Mesenchymal stem cell (in vitro differentiated cells and primary cell): ENCODE data around the gene FUT6.

Experiments used
- DNase-seq: peaks from one replicate; pipeline ENCODE4 v3.0.0-alpha.2; 2013
- H2AFZ ChIP-seq: one replicate; pipeline ENCODE4 v1.6.1; 2013; ENCODE audit warnings: low read depth, mild to moderate bottlenecking, control low read depth, inconsistent platforms, low read length, moderate library complexity
- H2AK5ac ChIP-seq: 2 replicates; pipeline ENCODE4 v1.6.1; 2013; ENCODE audit warnings: low read length, moderate library complexity, mild to moderate bottlenecking, inconsistent platforms; ENCODE audit not compliant: severe bottlenecking
- H2BK120ac ChIP-seq: one replicate; pipeline ENCODE4 v1.6.1; 2013; ENCODE audit warnings: low read depth, mild to moderate bottlenecking, inconsistent platforms, low read length, moderate library complexity
- H2BK12ac ChIP-seq, 2 experiments: one replicate each; pipeline ENCODE4 v1.6.1; 2013; ENCODE audit warnings: inconsistent platforms in 2 of 2, low read length in 2 of 2, mild to moderate bottlenecking in 2 of 2, moderate library complexity in 2 of 2, control low read depth in 1 of 2
- H2BK15ac ChIP-seq: one replicate; pipeline ENCODE4 v1.6.1; 2013; ENCODE audit warnings: mild to moderate bottlenecking, low read depth, inconsistent platforms; ENCODE audit not compliant: poor library complexity, severe bottlenecking
- H2BK5ac ChIP-seq: 2 replicates; pipeline ENCODE4 v1.6.1; 2013; ENCODE audit warnings: low read depth, mild to moderate bottlenecking, low read length, control low read depth, inconsistent platforms; ENCODE audit not compliant: poor library complexity, severe bottlenecking
- H3K14ac ChIP-seq, 2 experiments: one replicate each; pipeline ENCODE4 v1.6.1; 2013; ENCODE audit warnings: inconsistent platforms in 2 of 2, low read length in 2 of 2, control low read depth in 1 of 2, mild to moderate bottlenecking in 1 of 2, moderate library complexity in 1 of 2
- H3K18ac ChIP-seq, 2 experiments: one replicate each; pipeline ENCODE4 v1.6.1; 2013; ENCODE audit warnings: inconsistent platforms in 2 of 2, low read length in 2 of 2, control low read depth in 1 of 2, low read depth in 1 of 2, mild to moderate bottlenecking in 1 of 2
- H3K23ac ChIP-seq, 2 experiments: one replicate each; pipeline ENCODE4 v1.6.1; 2013; ENCODE audit warnings: inconsistent platforms in 2 of 2, low read length in 2 of 2, mild to moderate bottlenecking in 2 of 2, moderate library complexity in 2 of 2, control low read depth in 1 of 2
- H3K27ac ChIP-seq: 2 replicates; pipeline ENCODE4 v1.5.1; 2013; ENCODE audit warnings: mild to moderate bottlenecking, moderate library complexity, low read length, control low read depth, inconsistent platforms; ENCODE audit not compliant: poor library complexity, severe bottlenecking
- H3K27me3 ChIP-seq, 2 experiments: 2 replicates each; pipeline versions ENCODE4 v1.6.1 to v1.7.0; 2013; ENCODE audit warnings: low read length in 2 of 2, mild to moderate bottlenecking in 2 of 2, moderate library complexity in 2 of 2, control low read depth in 1 of 2, inconsistent platforms in 1 of 2; ENCODE audit not compliant: control insufficient read depth in 1 of 2, insufficient read depth in 1 of 2
- H3K36me3 ChIP-seq, 2 experiments: 2 replicates each; pipeline versions ENCODE4 v1.6.1 to v1.7.0; 2013; ENCODE audit warnings: low read length in 2 of 2, control low read depth in 1 of 2, inconsistent platforms in 1 of 2, low read depth in 1 of 2, mild to moderate bottlenecking in 1 of 2; ENCODE audit not compliant: insufficient read depth in 2 of 2, control insufficient read depth in 1 of 2
- H3K4ac ChIP-seq, 2 experiments: one replicate each; pipeline ENCODE4 v1.6.1; 2013; ENCODE audit warnings: inconsistent platforms in 2 of 2, low read length in 2 of 2, mild to moderate bottlenecking in 2 of 2, moderate library complexity in 2 of 2, control low read depth in 1 of 2, low read depth in 1 of 2
- H3K4me1 ChIP-seq: 2 replicates; pipeline ENCODE4 v1.6.1; 2013; ENCODE audit warnings: low read depth, low read length, control low read depth; ENCODE audit not compliant: control insufficient read depth, insufficient read depth
- H3K4me2 ChIP-seq: 2 replicates; pipeline ENCODE4 v1.6.1; 2013; ENCODE audit warnings: low read length, mild to moderate bottlenecking, inconsistent platforms; ENCODE audit not compliant: poor library complexity, severe bottlenecking
- H3K4me3 ChIP-seq, 2 experiments: 2 replicates each; pipeline versions ENCODE4 v1.5.1 to v1.7.0; 2013; ENCODE audit warnings: low read length in 2 of 2, mild to moderate bottlenecking in 2 of 2, control low read depth in 1 of 2, low read depth in 1 of 2; ENCODE audit not compliant: insufficient read depth in 1 of 2
- H3K79me1 ChIP-seq: replicated peaks from 2 replicates; pipeline ENCODE4 v1.6.1; 2013; ENCODE audit warnings: mild to moderate bottlenecking, control low read depth, low read length, inconsistent platforms; ENCODE audit not compliant: poor library complexity, severe bottlenecking
- H3K9ac ChIP-seq: 2 replicates; pipeline ENCODE4 v1.7.0; 2013; ENCODE audit warnings: mild to moderate bottlenecking, low read length, moderate library complexity
- H3K9me3 ChIP-seq: 2 replicates; pipeline ENCODE4 v1.7.0; 2013; ENCODE audit warnings: mild to moderate bottlenecking, low read length; ENCODE audit not compliant: control insufficient read depth
- H4K8ac ChIP-seq: one replicate; pipeline ENCODE4 v1.6.1; 2013; ENCODE audit warnings: inconsistent platforms, mild to moderate bottlenecking, low read length, moderate library complexity
- H4K91ac ChIP-seq: one replicate; pipeline ENCODE4 v1.6.1; 2013; ENCODE audit warnings: mild to moderate bottlenecking, low read length, inconsistent platforms
- WGBS: methylation state at CpG from one replicate; pipeline ENCODE4 v1.1.7; 2013; ENCODE audit warnings: mixed read lengths; 5-methylcytosine and 5-hydroxymethylcytosine counted together

FUT6 gene

GRCh38 chr19:5805462-5806132, 33.9 kb downstream of the FUT6 start:
- Histone ChIP-seq H3K27me3 (peaks cover 33 to 41% of the 10 kb centered on the region in 2 experiments), H3K14ac (no peak overlapping the region), H3K79me1 (no peaks in the 10 kb centered on the region), H4K8ac (peak overlapping the region; percentile 75), H2AFZ (no peak overlapping the region), H3K36me3 (no peaks in the 10 kb centered on the region), H2AK5ac (no peak overlapping the region), H2BK15ac (no peak overlapping the region), H3K23ac (no peak overlapping the region), H2BK5ac (no peak overlapping the region), H2BK12ac (no peak overlapping the region), H2BK120ac (no peak overlapping the region), H3K4me1 (peaks cover 17% of the 10 kb centered on the region), H3K4me3 (peak overlapping the region in 1 of 2 experiments; percentile 39), H4K91ac (no peak overlapping the region), H3K9me3 (no peaks in the 10 kb centered on the region), H3K9ac (no peak overlapping the region), H3K4me2 (peak overlapping the region; percentile 54), H3K27ac (no peak overlapping the region), H3K18ac (peak overlapping the region; percentile 11 to 19), H3K4ac (no peak overlapping the region)
- DNase-seq = peak; percentile 73
- WGBS = 3% methylated on average over 46 of the region's 46 CpGs

GRCh38 chr19:5804516-5805461, 34.7 kb downstream of the FUT6 start, which contains the start of gene NRTN:
NRTN (plus strand) TSS chr19:5805067; CDS start chr19:5824166, 19,099 bp downstream.
- Histone ChIP-seq H3K9ac (peak within 1 kb of the TSS; percentile 69), H4K91ac (no peak within 1 kb of the TSS), H3K27me3 (peaks cover 33 to 48% of the 10 kb centered on the region in 2 experiments), H2BK5ac (no peak within 1 kb of the TSS), H2BK120ac (no peak within 1 kb of the TSS), H4K8ac (peak within 1 kb of the TSS; percentile 75), H2BK15ac (peak within 1 kb of the TSS; percentile 65), H3K4me3 (peak within 1 kb of the TSS; percentile 39 to 76), H3K14ac (no peak within 1 kb of the TSS), H3K23ac (no peak within 1 kb of the TSS), H3K36me3 (no peaks in the 10 kb centered on the region), H2BK12ac (no peak within 1 kb of the TSS), H3K18ac (peak within 1 kb of the TSS; percentile 19 to 28), H3K9me3 (no peaks in the 10 kb centered on the region), H3K4ac (no peak within 1 kb of the TSS), H3K27ac (no peak within 1 kb of the TSS), H2AK5ac (no peak within 1 kb of the TSS), H3K79me1 (no peaks in the 10 kb centered on the region), H2AFZ (no peak within 1 kb of the TSS), H3K4me1 (peaks cover 17% of the 10 kb centered on the region), H3K4me2 (peak within 1 kb of the TSS; percentile 76)
- DNase-seq = no peak
- 9% methylated on average over 32 of the region's 107 CpGs for WGBS

DNA sequence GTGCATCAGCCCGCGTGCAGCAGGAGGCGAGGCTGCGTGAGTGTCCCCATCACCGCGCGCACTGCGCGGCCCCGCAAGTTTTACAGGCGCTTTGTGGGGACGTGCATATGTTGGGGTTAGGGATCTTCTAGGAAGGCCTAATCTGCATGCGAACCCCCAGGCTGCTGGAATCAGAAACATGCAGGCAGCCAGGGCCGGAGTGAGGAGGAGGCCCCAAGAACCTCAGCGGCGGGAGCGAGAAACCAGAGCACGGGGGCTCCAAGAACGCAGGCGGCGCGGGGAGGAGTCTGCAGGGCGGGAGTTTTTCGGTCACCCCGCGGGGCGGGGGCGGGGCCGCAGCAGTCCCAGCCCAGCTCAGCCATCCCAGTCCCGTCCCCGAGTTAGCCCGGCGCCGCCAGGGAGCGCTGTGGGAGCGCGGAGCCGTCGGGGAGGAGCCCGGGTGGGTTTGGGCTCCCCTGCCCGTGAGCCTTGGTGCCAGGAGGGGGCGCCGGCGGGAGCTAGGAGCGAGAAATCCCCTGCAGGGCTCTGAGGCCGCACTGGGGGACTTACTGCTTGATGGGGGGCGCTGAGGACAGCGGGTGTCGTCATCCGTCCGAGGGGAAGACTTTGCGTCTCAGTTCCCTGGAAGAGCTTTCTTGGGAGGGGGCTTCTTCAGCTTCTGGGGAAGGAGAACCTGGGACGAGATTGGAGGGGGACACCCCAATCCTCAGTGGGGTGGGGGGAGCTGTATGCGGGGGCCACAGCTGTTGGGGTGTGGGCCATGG, 35.6 kb downstream of the FUT6 start:
- peak overlapping the region; percentile 69 for H3K9ac ChIP-seq
- peak overlapping the region; percentile 43 to 76 for H3K4me3 ChIP-seq
- no peak overlapping the region for H2BK120ac ChIP-seq
- WGBS = 4% methylated on average over 54 of the region's 54 CpGs
- peak; percentile 92 for DNase-seq
- H3K27me3 ChIP-seq = peaks cover 33 to 53% of the 10 kb centered on the region in 2 experiments
- no peaks in the 10 kb centered on the region for H3K79me1 ChIP-seq
- H3K4me1 ChIP-seq = peaks cover 17% of the 10 kb centered on the region
- peak overlapping the region in 1 of 2 experiments; percentile 94 for H3K23ac ChIP-seq
- peak overlapping the region; percentile 65 for H2BK15ac ChIP-seq
- no peak overlapping the region for H2AK5ac ChIP-seq
- no peaks in the 10 kb centered on the region for H3K36me3 ChIP-seq
- H3K9me3 ChIP-seq = no peaks in the 10 kb centered on the region
- H3K4me2 ChIP-seq = peak overlapping the region; percentile 76
- peak overlapping the region; percentile 0 to 85 for H3K18ac ChIP-seq
- peak overlapping the region; percentile 1 for H4K91ac ChIP-seq
- peak overlapping the region in 1 of 2 experiments; percentile 59 for H2BK12ac ChIP-seq
- H2AFZ ChIP-seq = peak overlapping the region; percentile 83
- H4K8ac ChIP-seq = peak overlapping the region; percentile 10
- no peak overlapping the region for H3K27ac ChIP-seq
- no peak overlapping the region for H2BK5ac ChIP-seq
- peak overlapping the region in 1 of 2 experiments; percentile 92 for H3K14ac ChIP-seq
- peak overlapping the region in 1 of 2 experiments; percentile 37 for H3K4ac ChIP-seq
